Measurements from ENCODE around the gene PHETA1. TPM values are rescaled to one million over a fixed set of nuclear protein-coding genes. Genes with fewer than 3 reads are reported as not detected.

PHETA1 gene, protein sequence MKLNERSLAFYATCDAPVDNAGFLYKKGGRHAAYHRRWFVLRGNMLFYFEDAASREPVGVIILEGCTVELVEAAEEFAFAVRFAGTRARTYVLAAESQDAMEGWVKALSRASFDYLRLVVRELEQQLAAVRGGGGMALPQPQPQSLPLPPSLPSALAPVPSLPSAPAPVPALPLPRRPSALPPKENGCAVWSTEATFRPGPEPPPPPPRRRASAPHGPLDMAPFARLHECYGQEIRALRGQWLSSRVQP
- 1 to 10 TPM; 1.4 to 2.2 TPM for total RNA-seq

DNA sequence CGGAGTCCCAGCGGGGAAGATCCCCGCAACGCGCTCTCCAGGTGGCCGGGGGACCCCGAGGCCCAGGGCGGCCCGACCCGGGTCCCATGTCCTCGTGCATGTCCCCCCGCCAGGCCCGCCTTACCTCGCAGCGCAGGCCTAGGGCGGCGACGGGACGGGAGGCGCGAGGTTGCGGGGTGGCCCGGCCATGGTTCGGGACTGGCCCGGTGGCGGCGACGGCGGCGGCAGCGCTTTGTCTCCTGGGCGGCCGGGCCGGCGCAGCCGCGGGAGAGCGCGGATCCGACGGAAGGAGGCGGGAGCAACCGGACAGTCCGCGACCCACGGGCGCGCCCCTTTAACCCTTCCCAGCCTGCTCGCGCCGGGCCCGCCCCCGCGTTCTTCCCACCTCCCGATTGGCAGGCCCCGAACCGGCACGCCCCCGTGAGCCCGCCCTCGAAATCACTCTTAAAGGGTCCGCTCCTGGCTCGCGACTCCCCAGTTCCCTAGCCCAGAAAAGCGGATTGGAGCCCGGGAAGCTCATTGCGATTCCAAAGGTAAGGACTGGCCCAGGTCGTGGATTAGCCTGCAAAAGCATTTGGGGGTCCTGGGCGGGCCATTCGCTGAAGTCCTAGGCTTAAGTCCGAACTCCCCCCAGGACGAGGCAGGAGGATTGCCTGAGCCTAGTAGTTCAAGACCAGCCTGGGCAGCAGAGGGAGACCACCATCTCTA is at the start of gene PHETA1:
Gene PHETA1 (minus strand): TSS at position 308 of the 708 bp plus-strand sequence. CDS start 5,668 bp downstream, outside the sequence.
- peak; percentile 86 for DNase-seq
- POLR2A ChIA-PET, result interaction anchor here (2.1 kb wide), 1 partner anchor 9 kb away, joined by 4 read pairs; no protein-coding TSS in a partner anchor
- CTCF ChIA-PET, result interaction anchor here (1.0 to 1.5 kb wide), 4 partner anchors 28 to 83 kb away, joined by 3 to 10 read pairs (median 5); no protein-coding TSS in a partner anchor
- Mint-ChIP-seq H3K27me3 (no peaks in the 10 kb centered on the region), H3K4me3 (peak within 1 kb of the TSS; percentile 74), H3K4me1 (ENCODE audit: low read depth) (peaks cover 18% of the 10 kb centered on the region), H3K27ac (no peak within 1 kb of the TSS), H3K9me3 (no peaks in the 10 kb centered on the region), H3K36me3 (no peaks in the 10 kb centered on the region)
- intact Hi-C loops (cut with micrococcal nuclease), result loop anchor here (2.0 kb wide), 1 partner anchor 76 kb away; no protein-coding TSS in a partner anchor

DNA sequence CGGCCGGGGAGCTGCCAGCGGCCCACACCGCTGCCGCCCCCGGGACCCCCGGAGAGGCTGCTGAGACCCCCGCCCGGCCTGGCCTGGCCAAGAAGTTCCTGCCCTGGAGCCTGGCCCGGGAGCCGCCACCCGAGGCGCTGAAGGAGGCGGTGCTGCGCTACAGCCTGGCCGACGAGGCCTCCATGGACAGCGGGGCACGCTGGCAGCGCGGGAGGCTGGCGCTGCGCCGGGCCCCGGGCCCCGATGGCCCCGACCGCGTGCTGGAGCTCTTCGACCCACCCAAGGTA is 49.6 kb upstream of the PHETA1 start:
- intact Hi-C loops (cut with micrococcal nuclease), result no loop called here
- Mint-ChIP-seq H3K4me3 (no peak overlapping the region), H3K27ac (no peak overlapping the region), H3K27me3 (no peaks in the 10 kb centered on the region), H3K36me3 (peaks cover 24% of the 10 kb centered on the region), H3K9me3 (no peaks in the 10 kb centered on the region), H3K4me1 (ENCODE audit: low read depth) (peaks cover 40% of the 10 kb centered on the region)
- POLR2A ChIA-PET, result no interaction called here
- CTCF ChIA-PET, result no interaction called here
- no peak for DNase-seq

DNA sequence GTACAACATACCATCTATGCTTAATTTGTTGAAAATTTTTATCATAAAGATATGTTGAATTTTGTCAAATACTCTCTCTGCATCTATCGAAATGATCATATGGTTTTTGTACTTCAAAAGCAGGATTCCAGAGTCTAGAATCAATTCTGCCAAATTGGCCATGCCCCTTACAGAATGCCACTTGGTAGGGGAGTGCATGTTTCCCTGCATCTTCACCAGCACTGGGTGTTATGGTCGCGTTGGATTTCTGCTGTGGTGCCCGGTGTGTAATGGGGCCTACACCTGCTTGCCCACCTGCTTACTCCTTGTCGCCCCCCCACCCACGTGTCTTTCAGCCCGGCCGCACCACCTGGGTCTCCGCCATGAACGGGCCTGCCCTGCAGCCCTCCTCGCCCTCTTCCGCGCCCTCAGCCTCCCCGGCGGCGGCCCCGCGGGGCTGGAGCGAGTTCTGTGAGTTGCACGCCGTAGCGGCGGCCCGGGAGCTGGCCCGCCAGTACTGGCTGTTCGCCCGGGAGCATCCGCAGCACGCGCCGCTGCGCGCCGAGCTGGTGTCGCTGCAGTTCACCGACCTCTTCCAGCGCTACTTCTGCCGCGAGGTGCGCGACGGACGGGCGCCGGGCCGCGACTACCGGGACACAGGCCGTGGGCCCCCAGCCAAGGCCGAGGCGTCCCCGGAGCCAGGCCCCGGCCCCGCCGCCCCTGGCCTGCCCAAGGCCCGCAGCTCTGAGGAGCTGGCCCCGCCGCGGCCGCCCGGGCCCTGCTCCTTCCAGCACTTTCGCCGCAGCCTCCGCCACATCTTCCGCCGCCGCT is 49.1 kb upstream of the PHETA1 start:
- Mint-ChIP-seq H3K36me3 (peaks cover 26% of the 10 kb centered on the region), H3K27me3 (no peaks in the 10 kb centered on the region), H3K4me1 (ENCODE audit: low read depth) (peaks cover 45% of the 10 kb centered on the region), H3K4me3 (no peak overlapping the region), H3K27ac (no peak overlapping the region), H3K9me3 (no peaks in the 10 kb centered on the region)
- no peak for DNase-seq
- intact Hi-C loops (cut with micrococcal nuclease), result no loop called here
- CTCF ChIA-PET, result no interaction called here
- POLR2A ChIA-PET, result no interaction called here

DNA sequence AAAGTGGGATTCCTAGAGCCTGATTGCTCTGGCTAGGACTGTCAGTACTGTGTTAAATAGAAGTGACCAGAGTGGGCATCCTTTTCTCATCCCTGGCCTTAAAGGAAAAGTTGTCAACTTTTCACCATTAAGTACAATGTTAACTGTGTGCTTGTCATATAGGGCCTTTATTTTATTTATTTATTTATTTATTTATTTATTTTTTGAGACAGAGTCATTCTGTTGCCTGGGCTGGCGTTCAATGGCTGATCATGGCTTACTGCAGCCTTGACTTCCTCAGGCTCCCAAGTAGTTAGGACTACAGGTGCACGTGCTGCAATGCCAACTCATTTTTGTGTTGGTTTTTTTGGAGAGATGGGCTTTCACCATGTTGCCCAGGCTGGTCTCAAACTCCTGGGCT is 48.4 kb upstream of the PHETA1 start:
- no peak for DNase-seq
- POLR2A ChIA-PET, result no interaction called here
- no peak overlapping the region for H3K27ac Mint-ChIP-seq
- intact Hi-C loops (cut with micrococcal nuclease), result no loop called here
- H3K4me1 Mint-ChIP-seq (ENCODE audit: low read depth), result peaks cover 47% of the 10 kb centered on the region
- no peak overlapping the region for H3K4me3 Mint-ChIP-seq
- no peaks in the 10 kb centered on the region for H3K9me3 Mint-ChIP-seq
- H3K36me3 Mint-ChIP-seq, result peaks cover 24% of the 10 kb centered on the region
- CTCF ChIA-PET, result interaction anchor here (1.4 to 25.7 kb wide), 2 partner anchors 21 to 30 kb away, joined by 3 to 1161 read pairs; no protein-coding TSS in a partner anchor
- H3K27me3 Mint-ChIP-seq, result no peaks in the 10 kb centered on the region

DNA sequence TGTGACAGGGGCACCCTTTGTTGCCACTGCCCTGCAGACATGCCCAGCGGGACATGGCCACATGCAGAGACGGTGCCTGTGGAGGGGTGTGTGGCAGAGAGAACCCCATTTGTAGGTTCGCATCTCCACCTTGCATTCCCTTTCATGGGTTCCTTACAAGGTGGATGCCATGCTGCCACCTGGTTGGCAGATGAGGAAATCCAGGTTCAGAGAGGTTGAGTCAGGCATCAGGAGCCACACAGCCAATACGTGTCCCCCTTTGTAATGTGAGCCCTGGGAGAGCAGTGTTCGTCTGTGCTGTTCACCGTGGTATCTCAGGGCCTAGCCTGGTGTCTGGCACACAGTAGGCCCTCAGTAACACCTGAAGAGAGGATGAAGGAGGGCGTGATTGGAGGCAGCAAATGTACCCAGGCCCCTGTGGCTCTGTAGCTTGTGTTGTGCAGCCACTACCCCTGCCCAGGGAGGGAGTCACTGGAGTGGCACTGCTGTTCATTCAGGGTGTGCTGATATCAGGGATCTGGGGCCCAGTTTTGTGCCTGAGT is 45.9 kb upstream of the PHETA1 start:
- peaks cover 60% of the 10 kb centered on the region for H3K4me1 Mint-ChIP-seq (ENCODE audit: low read depth)
- no peak overlapping the region for H3K4me3 Mint-ChIP-seq
- CTCF ChIA-PET, result interaction anchor here (25.7 kb wide), 1 partner anchor 33 kb away, joined by 1161 read pairs; no protein-coding TSS in a partner anchor
- no peak for DNase-seq
- intact Hi-C loops (cut with micrococcal nuclease), result no loop called here
- peaks cover 17% of the 10 kb centered on the region for H3K36me3 Mint-ChIP-seq
- peak overlapping the region; percentile 53 for H3K27ac Mint-ChIP-seq
- POLR2A ChIA-PET, result no interaction called here
- H3K9me3 Mint-ChIP-seq, result no peaks in the 10 kb centered on the region
- H3K27me3 Mint-ChIP-seq, result no peaks in the 10 kb centered on the region

DNA sequence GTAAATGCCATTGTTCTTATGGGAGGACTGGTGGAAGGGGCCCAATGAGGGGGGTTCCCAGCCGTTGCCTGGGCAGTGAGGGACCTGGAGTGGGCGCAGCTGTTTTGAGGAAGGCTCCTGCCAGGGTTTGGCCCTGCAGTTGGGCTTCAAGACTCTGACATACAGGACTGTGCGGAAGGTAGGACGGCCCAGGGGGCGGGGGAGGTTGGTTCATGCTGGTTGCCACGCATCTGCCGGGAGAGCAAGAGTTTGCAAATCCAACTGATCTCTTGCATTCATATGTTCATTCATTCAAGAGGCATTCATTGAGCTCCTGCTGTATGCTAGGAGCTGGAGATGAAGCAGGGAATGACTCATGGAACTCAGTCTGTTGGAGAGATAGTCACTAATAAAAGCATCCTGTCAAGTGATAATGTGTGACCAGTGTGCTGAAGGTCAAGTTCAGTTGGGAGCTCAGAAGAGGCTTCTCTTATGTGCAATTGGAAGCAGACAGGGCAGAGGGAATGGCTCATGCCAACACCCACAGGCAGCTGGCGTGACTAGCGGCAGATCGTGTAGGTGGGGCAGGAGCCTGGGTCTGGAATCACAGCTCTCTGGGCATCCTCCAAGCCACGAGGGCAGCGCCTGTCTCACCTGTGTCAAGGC is 44.7 kb upstream of the PHETA1 start:
- Mint-ChIP-seq H3K4me1 (ENCODE audit: low read depth) (peaks cover 72% of the 10 kb centered on the region), H3K36me3 (peaks cover 20% of the 10 kb centered on the region), H3K27me3 (no peaks in the 10 kb centered on the region), H3K27ac (peak overlapping the region; percentile 11), H3K4me3 (no peak overlapping the region), H3K9me3 (no peaks in the 10 kb centered on the region)
- ChIA-PET CTCF (interaction anchor here (0.5 to 25.7 kb wide), 8 partner anchors 8 to 1761 kb away, joined by 3 to 1161 read pairs (median 4); no protein-coding TSS in a partner anchor), POLR2A (no interaction called here)
- no peak for DNase-seq
- intact Hi-C loops (cut with micrococcal nuclease), result no loop called here

DNA sequence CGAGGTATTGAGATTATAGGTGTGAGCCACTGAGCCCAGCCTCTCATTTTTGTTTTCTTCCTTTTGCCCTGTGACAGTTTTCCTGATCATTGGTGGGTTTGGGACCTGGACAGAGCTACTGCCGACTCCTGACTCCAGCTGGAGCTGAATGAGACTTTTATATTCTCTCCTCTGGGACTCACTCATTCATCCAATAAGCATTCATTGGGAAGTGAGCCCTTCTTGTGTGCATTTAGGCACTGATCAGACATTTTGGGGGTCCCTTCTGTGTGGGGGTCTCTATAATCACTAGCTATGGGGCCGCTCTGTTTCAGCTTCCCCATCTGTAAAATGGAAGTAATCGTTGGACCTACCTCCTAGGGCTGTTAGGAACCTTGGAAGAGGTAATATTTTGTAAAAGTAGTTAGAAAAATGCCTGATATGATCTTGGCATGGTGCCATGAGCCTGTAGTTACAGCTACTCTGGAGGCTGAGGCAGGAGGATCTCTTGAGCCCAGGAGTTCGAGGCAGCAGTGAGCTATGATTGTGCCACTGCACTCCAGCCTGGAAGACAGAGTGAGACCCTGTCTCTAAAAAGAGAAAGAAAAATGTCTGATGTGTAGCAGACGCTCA is 44.0 kb upstream of the PHETA1 start:
- H3K27ac Mint-ChIP-seq, result peak overlapping the region; percentile 11
- peaks cover 78% of the 10 kb centered on the region for H3K4me1 Mint-ChIP-seq (ENCODE audit: low read depth)
- peaks cover 20% of the 10 kb centered on the region for H3K36me3 Mint-ChIP-seq
- DNase-seq, result no peak
- ChIA-PET POLR2A (interaction anchor here (0.7 kb wide), 1 partner anchor 17 kb away, joined by 3 read pairs; no protein-coding TSS in a partner anchor), CTCF (interaction anchor here (0.5 to 25.7 kb wide), 10 partner anchors 8 to 1761 kb away, joined by 3 to 1161 read pairs (median 4); no protein-coding TSS in a partner anchor)
- no peak overlapping the region for H3K4me3 Mint-ChIP-seq
- H3K9me3 Mint-ChIP-seq, result no peaks in the 10 kb centered on the region
- H3K27me3 Mint-ChIP-seq, result no peaks in the 10 kb centered on the region
- intact Hi-C loops (cut with micrococcal nuclease), result no loop called here

DNA sequence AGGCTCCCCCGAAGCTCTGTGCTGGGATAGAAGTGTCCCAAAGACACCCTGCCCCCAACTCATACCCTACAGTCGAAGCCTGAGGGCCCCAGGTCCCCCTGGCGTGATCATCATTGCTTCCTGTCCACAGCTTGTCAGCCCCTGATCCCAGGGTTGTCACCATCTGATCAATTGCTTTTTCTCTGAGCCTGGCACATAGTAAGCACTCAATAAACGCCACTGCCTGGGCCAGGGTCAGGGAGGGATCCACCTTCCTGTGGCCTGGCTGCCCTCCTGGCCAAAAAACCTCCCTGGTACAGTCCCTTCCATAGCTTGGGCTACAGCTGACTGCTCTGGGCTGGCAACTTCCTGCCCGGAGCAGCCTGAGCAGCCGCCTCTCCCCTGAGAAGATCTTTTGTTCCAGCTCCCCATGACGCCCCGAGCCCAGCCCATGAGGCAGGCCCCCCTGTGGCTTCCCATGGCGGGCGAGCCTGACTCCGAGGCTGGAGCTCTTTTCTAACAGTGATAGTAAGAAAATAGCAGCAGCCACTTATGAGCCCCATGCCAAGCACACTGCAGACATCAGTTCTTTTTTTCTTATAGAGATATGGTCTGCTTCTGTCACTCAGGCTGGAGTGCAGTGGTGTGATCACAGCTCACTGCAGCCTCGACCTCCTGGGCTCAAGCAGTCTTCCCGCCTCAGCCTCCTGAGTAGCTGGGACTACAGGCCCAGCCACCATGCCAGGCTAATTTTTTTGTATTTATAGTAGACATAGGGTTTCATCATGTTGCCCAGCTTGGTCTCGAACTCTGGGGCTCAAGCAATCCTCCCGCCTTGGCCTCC is 43.3 kb upstream of the PHETA1 start:
- CTCF ChIA-PET, result interaction anchor here (1.0 to 25.7 kb wide), 5 partner anchors 9 to 35 kb away, joined by 3 to 1161 read pairs (median 7); no protein-coding TSS in a partner anchor
- DNase-seq, result no peak
- intact Hi-C loops (cut with micrococcal nuclease), result no loop called here
- H3K27me3 Mint-ChIP-seq, result no peaks in the 10 kb centered on the region
- H3K9me3 Mint-ChIP-seq, result no peaks in the 10 kb centered on the region
- POLR2A ChIA-PET, result interaction anchor here (0.6 to 1.8 kb wide), 5 partner anchors 18 to 145 kb away, joined by 3 to 6 read pairs (median 3); no protein-coding TSS in a partner anchor
- peak overlapping the region; percentile 86 for H3K27ac Mint-ChIP-seq
- H3K4me1 Mint-ChIP-seq (ENCODE audit: low read depth), result peaks cover 82% of the 10 kb centered on the region
- H3K4me3 Mint-ChIP-seq, result peak overlapping the region; percentile 47
- peaks cover 17% of the 10 kb centered on the region for H3K36me3 Mint-ChIP-seq

DNA sequence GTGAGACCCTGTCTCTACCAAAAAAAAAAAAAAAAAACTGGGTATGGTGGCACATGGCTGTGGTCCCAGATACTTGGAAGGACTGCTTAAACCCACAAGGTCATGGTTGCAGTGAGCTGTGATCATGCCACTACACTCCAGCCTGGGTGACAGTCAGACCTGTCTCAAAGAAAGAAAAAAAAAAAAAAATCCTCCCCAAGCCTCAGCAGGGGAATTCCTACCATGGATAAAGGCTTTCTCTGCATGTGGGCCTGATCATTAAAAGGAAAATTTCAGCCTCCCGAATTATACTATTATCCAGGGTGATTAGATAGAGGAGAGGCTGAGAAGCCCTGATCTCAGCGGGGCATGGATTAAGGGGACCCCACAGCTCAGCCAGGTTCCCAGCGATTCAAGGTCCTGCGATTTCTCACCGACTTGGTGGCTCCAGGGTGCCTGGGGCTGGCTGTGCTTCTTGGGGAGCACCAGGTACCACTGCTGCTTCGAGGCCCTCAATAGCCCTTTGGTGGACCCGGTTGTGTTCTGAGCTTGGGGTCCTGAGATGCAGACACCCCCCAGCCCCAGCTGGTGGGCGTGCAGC is 42.4 kb upstream of the PHETA1 start:
- no peaks in the 10 kb centered on the region for H3K9me3 Mint-ChIP-seq
- no peaks in the 10 kb centered on the region for H3K27me3 Mint-ChIP-seq
- H3K27ac Mint-ChIP-seq, result peak overlapping the region; percentile 79
- peaks cover 25% of the 10 kb centered on the region for H3K36me3 Mint-ChIP-seq
- intact Hi-C loops (cut with micrococcal nuclease), result no loop called here
- no peak overlapping the region for H3K4me3 Mint-ChIP-seq
- ChIA-PET POLR2A (interaction anchor here (0.6 to 1.8 kb wide), 4 partner anchors 24 to 146 kb away, joined by 3 to 6 read pairs (median 3); no protein-coding TSS in a partner anchor), CTCF (interaction anchor here (1.2 to 25.7 kb wide), 3 partner anchors 8 to 36 kb away, joined by 4 to 1161 read pairs (median 58); no protein-coding TSS in a partner anchor)
- DNase-seq, result peak; percentile 49
- H3K4me1 Mint-ChIP-seq (ENCODE audit: low read depth), result peaks cover 79% of the 10 kb centered on the region

All from activated CD4-positive, alpha-beta memory T cell treated with anti-CD3 and anti-CD28 coated beads for 36 hours (primary cell).